GM19324 (cell line): ENCODE measurements around the gene L3MBTL1.

Source experiments
- ATAC-seq: cut with Tn5 transposase; IDR thresholded peaks from one replicate; pipeline ENCODE4 v1.9.1; 2021; ENCODE audit warnings: mild to moderate bottlenecking, moderate library complexity; ENCODE audit not compliant: unreplicated experiment, low FRiP score

L3MBTL1 gene

DNA sequence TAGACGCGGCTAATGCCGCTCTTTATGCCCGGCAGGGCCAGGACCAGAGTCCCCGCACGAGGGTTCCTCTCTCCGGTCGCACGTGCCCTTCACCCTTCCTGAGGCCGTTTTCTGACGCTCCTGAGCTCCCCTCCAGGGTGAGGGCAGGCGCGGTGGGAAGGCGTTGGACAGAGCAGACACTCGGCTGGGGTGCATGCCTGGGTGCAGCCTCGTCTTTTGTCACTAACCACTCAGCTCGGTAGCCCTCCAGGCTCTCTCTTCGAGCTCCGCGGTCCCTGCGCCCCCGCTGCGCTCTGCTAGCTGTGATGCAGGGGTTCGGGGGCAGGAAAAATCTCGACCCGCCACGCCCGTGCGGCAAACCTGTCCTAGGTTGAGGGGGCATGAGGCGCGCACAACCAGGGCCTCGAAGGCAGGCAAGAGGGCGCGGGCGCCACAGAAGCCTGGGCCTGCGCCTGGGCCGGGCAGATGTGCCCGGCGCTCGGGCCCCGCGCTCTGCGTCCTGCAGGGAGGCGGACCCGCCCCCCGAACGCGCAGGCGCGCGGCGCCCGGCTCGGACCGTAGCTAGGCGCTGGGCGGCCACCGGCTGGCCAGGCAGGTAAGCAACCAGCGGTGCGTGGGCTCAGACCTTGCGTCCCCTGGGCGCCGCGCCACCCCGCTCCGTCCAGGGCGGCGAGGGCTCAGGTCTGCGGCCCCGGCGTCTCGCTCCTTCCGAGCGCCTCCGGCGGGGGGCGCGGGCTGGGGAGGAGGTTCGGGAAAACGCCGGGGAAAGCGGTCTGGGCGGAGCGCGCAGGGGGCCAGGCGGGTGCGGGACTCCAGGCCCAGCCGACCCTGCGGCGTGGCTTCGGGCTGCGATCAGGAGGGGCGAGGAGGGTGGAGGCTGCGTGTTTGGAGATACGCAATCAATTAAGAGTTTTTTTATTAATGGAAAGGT lies at the start of gene L3MBTL1:
L3MBTL1 (plus strand) TSS at position 548 of the 931 bp plus-strand sequence. CDS start 5,807 bp downstream, outside the sequence.
- ATAC-seq, result no peak

DNA sequence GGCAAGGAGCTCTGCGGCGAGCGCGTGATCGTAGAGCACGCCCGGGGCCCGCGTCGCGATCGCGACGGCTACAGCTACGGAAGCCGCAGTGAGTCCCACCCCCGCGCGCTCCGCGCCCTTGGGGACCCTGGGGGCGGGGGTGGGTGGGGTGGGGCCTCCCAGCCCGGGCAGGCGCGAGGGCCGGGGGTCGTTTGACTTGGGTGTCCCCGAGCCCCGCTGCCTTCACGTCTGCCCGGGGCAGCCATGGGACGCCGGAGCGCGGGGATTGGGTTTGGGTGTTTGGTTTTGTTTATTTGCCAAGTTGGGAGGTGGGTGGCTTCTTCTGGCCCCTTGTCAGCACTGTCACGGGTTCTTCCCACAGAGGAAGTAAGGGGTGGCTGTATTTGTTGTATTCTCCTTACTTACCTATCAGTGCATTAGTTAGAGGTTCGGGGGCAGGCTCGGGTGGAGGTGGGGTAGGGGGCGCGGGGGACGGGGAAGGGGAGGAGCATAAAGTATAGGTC lies 49.0 kb upstream of the L3MBTL1 start:
- ATAC-seq, result no peak

DNA sequence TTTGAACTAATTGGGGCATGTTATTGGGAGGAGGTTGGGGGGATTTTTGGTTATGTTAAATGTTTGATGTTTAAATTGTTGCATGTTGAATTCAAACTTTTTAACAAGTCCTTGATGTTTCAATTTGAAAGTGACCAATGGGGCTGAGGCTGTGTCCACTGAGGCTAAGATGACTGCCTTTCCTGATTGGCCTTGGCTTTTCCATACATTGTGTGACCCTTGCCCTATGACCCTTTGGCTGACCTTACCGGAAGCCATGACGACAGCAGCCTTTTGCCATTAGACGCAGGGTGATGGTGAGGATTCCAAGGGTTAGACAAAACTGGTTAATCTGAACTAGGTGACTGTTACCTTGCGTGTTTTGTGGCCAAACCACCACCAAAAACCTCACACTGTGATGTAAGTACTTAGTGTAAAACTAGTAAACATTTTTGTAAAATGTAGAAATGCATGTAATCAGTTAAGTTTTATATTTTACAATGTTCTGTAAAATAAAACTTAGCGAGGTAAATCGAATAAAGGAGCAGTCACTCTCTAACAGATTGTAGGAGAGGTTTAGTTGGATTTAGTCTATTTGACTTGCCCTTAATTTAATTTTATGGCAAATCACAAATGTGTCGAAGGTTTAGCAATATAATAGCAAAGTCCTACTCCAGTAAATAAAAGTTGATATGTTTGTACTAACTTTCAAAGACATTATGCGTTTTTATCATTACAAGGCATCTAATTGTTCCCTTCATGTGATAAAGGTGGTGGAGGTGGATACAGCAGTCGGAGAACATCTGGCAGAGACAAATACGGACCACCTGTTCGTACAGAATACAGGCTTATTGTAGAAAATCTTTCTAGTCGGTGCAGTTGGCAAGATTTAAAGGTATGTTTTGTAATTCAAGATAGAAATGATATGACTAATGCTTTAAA lies 48.2 kb upstream of the L3MBTL1 start:
- ATAC-seq, result no peak

DNA sequence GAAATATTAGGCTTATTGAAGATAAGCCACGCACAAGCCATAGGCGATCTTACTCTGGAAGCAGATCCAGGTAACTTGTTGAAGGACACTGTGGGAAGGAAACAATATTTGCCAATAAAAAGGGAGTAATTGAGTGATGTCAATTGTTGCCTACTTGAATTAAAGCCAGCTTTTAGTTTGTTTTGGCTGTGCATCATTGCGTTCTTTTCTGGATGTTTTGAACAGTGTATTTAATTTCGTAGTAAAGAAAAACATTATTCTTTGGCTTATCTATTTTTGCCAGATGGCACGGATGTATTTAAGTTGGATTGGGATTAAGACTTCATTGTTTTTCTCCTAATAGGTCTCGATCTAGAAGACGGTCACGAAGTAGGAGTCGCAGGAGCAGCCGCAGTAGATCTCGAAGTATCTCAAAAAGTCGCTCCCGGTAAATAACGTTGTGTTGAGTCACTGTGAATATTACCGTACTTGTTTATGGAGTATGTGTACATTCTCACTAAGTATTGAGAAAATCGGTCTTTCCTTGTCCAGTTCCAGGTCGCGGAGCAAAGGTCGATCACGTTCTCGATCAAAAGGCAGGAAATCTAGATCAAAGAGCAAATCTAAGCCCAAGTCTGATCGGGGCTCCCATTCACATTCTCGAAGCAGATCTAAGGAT lies 47.2 kb upstream of the L3MBTL1 start:
- no peak for ATAC-seq

DNA sequence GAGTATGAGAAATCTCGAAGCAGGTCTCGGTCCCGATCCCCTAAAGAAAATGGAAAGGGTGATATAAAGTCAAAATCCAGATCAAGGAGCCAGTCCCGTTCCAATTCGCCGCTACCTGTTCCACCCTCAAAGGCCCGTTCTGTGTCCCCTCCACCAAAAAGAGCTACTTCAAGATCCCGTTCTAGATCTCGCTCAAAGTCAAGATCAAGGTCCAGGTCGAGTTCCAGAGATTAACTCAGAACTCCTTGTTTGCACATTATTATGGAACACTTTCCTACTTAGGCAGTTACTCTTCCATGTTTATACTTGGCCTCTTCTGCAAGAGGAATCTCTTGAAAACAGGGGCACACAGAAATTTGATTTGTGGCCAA lies 46.7 kb upstream of the L3MBTL1 start:
- no peak for ATAC-seq

DNA sequence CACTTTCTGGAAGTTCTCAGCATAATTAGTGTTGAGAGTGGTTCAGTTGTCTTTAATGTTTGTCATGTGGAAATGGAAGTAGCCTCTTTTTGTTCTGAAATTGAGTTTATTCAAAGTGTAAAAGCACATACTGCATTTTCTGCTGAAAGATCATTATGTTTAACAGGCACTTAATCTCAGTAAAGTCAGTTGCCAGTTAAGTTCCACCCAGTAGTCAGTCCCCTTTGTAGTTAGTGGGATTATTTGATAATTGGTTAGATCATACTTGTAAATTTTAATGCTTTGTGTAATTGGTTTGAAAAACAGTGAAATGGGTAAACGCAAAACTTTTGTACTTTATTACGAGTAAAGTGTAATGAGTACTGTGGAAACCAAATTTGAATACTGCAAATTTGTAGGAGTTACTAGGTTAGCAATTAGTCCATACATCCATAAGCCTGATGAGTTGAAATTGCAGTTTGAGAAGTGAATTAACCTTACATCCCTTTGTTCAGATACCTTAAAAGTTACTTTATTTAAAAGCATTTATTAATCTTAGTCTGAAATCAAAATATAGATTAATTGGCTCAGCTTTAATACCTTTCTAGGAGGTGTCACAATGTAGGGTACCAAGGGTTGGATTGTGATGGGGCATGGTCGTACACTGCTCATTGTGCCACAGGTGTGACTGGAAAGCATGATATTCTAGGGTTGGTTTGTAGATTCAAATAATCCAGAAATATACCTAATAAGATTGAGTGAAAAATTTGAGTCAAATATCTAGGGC lies 45.4 kb upstream of the L3MBTL1 start:
- ATAC-seq, result no peak

DNA sequence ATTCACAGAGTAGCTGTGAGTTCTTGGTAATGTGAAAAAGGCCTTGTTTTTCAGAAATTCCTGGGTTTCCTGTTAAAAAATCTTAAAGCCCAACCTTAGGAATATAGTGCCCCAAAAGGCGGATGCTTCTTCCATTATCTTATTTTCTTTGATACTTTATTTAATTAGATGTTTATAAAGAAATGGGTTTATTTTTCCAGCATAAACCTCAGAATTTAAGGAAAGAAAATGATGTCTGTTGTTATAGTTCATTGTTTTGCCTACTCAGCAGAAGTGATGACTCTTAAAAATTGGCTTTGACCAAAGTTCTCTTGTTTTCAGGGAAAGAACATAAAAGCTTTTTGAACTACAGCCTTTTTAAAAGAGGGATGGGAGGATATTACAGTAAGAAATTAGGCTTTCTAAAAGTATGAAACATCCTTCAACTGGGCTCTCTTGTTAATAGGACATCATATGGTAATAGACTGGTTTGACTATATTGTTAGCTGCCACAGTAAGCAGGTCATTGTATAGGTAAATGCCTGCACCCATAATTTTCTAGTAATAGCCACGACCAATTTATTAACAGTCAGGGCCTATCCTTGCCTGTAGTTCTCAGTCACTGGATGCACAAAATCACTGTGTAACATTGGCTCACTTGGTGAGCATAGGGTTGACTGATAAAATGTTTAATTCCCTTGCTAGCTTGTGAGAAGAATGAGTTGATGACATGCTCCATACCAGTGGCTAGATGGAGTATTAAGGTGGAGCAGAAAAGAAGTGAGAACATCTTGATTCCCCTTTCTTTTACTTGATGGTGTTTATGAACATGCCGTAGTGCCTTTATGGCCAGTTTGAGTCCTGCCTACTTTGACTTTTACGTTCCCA lies 44.6 kb upstream of the L3MBTL1 start:
- ATAC-seq, result no peak

DNA sequence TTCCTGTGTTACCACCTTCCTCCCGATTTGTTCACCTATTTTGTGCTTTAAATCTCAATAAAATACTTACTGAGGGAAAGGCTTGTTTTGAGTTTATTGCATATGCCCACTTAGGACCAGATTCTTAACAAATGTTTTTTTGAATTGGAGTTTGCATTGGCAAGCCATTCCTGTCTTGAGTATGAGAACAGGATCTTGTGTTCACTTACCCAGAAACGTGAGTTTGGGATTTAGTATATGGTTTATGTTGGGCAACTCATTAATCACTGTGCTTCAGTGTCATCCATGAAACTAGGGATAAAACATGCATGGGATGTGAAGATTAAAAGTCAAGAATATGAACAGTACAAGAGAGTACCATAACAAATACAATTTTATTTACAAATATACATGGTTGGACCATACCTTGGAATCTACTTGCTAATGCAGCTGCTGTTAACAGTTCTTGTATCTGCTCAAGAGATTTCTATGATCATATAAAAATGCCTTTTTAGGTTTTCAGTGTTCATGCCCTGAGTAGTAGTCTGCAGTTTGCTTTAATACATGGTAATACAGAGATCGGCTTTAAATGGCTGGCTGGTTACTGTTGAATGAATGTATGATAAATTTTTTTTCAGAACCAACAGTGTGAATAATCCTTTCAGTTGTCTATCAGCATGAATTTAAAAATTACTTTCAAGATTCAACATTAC lies 43.8 kb upstream of the L3MBTL1 start:
- ATAC-seq, result no peak

DNA sequence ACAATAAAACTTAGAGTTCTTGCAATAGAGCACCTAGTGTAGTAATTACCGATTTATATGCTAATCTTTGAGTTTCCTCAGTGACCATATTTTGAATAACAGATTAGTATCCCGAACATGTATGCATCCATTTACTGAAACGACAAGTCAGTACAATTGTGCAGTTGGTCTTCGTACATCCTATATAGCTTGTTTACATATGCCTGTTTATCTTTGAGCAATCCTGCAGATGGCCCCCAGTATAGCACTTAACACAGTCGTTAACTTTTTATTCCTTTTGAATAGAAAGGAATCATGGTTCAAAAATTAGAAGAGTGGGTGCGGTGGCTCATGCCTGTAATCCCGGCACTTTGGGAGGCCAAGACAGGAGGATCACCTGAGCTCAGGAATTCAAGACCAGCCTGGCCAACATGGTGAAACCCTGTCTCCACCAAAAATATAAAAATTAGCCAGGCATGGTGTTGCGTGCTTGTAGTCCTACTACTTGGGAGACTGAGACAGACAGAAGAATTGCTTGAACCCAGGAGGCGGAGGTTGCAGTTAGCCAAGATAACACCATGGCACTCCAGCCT lies 43.2 kb upstream of the L3MBTL1 start:
- ATAC-seq, result no peak

DNA sequence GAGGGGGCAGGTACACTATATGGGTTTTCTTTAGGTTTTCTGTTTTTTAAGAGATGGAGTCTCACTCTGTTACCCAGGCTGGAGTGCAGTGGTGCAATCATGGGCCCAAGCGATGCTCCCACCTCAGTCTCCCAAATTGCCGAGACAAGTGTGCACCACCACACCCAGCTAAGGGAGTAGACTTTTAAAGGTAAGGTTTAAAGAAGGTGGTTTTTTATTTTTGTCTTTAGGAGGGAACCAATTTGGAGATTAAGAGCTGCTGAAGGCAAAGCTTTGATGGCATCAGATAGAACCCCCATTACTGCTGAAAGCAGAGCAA lies 41.9 kb upstream of the L3MBTL1 start:
- ATAC-seq, result no peak

DNA sequence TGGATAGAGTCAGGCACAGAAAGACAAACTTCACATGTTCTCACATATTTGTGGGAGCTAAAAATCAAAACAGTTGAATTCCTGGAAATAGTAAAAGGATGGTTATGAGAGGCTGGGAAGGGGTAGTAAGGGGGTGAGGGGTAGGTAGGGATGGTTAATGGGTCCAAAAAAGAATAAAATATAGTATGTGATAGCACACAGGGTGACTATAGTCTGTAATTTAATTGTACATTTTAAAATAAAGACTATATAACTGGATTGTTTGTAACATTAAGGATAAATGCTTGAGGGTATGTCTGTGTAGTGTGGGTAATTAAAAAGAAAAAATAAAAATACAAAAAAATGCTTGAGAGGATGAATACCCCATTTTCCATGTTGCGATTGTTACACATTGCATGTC lies 39.9 kb upstream of the L3MBTL1 start:
- no peak for ATAC-seq

DNA sequence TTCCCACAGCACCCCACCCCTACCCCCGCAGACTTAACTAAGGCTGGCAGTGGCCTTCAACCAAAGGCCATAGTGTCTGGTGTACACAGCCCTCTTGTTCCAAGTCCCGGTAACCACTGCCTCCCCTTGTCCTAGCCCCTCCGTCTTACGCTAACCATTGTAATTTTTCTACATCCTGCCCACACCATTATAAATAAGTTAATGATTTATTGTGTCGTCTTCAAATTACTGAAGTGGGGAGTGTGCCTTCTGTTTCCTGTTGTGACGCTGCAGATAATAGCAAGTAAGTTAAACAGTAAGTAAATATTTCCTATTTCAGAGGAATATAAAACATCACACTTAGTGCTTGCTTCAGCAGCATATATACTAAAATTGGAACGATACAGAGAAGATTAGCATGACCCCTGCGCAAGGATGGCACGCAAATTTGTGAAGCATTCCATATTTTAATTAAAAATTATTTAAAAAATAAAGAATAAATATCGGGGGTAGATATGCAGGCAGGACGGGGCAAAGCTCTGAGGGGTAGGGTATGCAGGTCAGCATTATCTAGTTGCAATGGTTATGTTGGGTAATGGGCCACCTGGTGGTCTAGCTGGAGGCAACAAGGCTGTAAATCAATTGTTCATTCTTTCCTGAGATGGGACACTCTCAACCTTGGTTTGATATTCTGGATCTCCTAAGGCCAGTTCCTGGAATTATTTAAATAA lies 34.7 kb upstream of the L3MBTL1 start:
- no peak for ATAC-seq

DNA sequence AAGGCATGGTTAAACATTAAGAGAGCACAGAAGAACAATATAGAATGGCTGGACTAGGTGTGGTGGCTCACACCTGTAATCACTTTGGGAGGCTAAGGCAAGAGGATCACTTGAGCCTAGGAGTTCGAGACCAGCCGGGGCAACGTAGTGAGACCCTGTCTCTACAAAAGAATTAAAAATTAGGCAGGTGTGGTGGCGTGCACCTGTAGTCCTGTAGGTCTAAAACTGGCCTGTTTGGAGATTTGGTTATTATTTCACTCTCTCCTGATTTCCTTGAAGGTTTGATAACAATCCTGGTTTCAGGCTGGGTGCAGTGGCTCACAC lies 34.2 kb upstream of the L3MBTL1 start:
- no peak for ATAC-seq

DNA sequence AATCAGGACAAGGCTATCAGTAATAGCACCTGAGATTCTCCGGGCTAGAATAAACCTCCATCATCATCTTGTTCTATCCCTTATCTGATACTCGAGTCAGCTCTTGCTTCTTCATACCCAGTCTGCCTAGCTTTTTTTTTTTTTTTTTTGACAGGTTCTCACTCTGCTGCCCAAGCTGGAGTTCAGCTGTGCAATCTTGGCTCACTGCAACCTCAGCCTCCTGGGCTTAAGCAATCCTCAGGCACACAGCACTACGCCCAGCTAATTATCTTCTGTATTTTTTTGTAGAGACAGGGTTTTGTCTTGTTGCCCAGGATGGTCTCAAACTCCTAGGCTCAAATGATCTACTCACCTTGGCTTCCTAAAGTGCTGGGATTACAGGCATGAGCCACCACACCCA lies 30.3 kb upstream of the L3MBTL1 start:
- no peak for ATAC-seq

DNA sequence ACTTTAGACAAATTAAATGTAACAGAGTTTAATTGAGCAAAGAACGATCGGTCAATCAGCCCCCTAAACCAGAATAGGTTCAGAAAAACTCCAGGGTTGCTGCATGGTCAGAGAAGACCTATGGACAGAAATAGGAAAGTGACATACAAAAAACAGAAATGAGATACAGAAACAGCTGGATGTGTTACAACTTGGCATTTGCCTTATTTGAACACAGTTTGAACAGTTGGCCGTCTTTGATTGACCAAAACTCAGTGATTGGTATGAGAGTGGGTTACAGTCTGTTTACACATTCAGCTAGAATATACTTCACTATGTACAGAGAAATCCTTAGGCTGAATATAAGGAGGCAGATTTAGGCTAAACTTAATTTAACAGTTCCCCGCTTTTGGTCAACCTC lies 29.9 kb upstream of the L3MBTL1 start:
- no peak for ATAC-seq

DNA sequence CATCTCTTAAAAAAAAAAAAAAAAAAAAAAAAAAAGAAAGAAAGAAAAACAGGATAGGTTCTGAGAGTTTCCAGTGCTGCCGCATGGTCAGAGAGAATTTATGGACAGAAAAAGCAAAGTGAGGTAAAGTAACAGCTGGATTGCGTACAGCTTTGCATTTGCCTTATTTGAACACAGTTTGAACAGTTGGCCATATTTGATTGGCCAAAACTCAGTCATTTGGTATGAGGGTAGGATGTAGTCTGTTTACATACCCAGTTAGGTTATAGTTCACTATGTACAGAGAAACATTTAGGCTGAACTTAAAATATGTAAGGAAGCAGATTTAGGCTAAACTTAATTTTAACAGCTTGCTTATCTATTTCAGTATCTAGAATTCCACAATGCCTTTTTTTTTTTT lies 17.5 kb upstream of the L3MBTL1 start:
- ATAC-seq, result no peak

DNA sequence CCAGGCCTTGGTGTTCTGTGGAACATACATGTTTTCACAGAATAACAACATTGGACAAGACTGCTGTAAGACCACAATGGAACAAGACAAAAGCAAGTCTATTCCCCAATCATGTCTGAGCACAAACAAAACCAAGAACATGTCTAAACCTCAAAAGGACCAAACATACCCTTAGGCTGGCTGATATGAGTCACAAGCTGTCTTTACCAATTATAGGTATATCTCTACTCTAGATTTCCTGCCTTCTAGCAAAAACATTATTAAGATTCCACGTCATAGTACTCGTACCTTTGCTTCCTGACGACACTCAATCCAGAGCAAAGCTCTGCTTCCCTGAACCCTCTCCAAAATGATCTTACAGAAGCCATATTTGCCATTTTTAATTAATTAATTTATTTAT lies 15.4 kb upstream of the L3MBTL1 start:
- no peak for ATAC-seq

DNA sequence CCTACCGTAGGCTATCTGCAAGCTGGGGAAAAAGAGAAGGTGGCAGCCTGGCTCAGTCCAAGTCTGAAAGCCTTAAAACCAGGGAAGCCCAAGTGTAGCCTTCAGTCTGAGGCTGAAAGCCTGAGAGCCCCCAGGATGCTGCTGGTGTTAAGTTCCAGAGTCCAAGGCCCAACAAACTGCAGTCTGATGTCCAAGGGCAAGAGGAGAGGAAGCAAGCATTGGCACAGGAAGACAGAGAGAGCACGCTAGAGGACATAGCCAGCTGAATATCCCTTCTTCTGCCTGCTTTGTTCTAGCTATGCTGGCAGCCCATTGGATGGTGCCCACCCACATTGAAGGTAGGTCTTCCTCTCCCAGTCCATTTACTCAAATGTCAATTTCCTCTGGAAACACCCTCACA lies 12.1 kb upstream of the L3MBTL1 start:
- no peak for ATAC-seq
